ENCODE measurements around the gene ATXN10. TPM values are rescaled to one million over a fixed set of nuclear protein-coding genes. Genes with fewer than 3 reads are reported as not detected.

The ATXN10 gene
- total RNA-seq, 2 experiments from 2014 or later, result 79.8 to 83.7 TPM

GRCh38 chr22:45867906-45868555 is 196.4 kb downstream of the ATXN10 start:
- intact Hi-C loops (cut with micrococcal nuclease), result no loop called here
- no peak overlapping the region for H3K4me3 Mint-ChIP-seq
- no peak overlapping the region for H3K27ac Mint-ChIP-seq
- H3K27me3 Mint-ChIP-seq (ENCODE audit: low read depth), result peaks cover 36% of the 10 kb centered on the region
- H3K36me3 Mint-ChIP-seq (ENCODE audit: low read depth), result no peaks in the 10 kb centered on the region
- H3K4me1 Mint-ChIP-seq (ENCODE audit: low read depth), result peaks cover 4% of the 10 kb centered on the region
- DNase-seq, result no peak
- peaks cover 7% of the 10 kb centered on the region for H3K9me3 Mint-ChIP-seq
- CTCF ChIA-PET, result no interaction called here

GRCh38 chr22:45868571-45869339 is 197.1 kb downstream of the ATXN10 start:
- DNase-seq, result no peak
- Mint-ChIP-seq H3K4me3 (no peak overlapping the region), H3K4me1 (ENCODE audit: low read depth) (peaks cover 4% of the 10 kb centered on the region), H3K27me3 (ENCODE audit: low read depth) (peaks cover 34% of the 10 kb centered on the region), H3K36me3 (ENCODE audit: low read depth) (no peaks in the 10 kb centered on the region), H3K27ac (no peak overlapping the region), H3K9me3 (peaks cover 7% of the 10 kb centered on the region)
- CTCF ChIA-PET, result no interaction called here
- intact Hi-C loops (cut with micrococcal nuclease), result no loop called here

- Mint-ChIP-seq H3K4me1 (ENCODE audit: low read depth) (peaks cover 2% of the 10 kb centered on the region), H3K36me3 (ENCODE audit: low read depth) (no peaks in the 10 kb centered on the region), H3K27me3 (ENCODE audit: low read depth) (peaks cover 31% of the 10 kb centered on the region), H3K9me3 (peaks cover 10% of the 10 kb centered on the region), H3K27ac (no peak overlapping the region), H3K4me3 (no peak overlapping the region)
- DNase-seq, result no peak
- CTCF ChIA-PET, result no interaction called here
- intact Hi-C loops (cut with micrococcal nuclease), result no loop called here
These were observed 197.8 kb downstream of the ATXN10 start for GRCh38 chr22:45869340-45869847.

GRCh38 chr22:45870011-45870410 is 198.4 kb downstream of the ATXN10 start:
- H3K9me3 Mint-ChIP-seq, result peaks cover 10% of the 10 kb centered on the region
- no peak overlapping the region for H3K4me3 Mint-ChIP-seq
- peaks cover 2% of the 10 kb centered on the region for H3K4me1 Mint-ChIP-seq (ENCODE audit: low read depth)
- peaks cover 25% of the 10 kb centered on the region for H3K27me3 Mint-ChIP-seq (ENCODE audit: low read depth)
- no peaks in the 10 kb centered on the region for H3K36me3 Mint-ChIP-seq (ENCODE audit: low read depth)
- intact Hi-C loops (cut with micrococcal nuclease), result no loop called here
- H3K27ac Mint-ChIP-seq, result no peak overlapping the region
- no peak for DNase-seq
- CTCF ChIA-PET, result no interaction called here

GRCh38 chr22:45871721-45872120 is 200.1 kb downstream of the ATXN10 start:
- Mint-ChIP-seq H3K4me1 (ENCODE audit: low read depth) (no peaks in the 10 kb centered on the region), H3K36me3 (ENCODE audit: low read depth) (no peaks in the 10 kb centered on the region), H3K27me3 (ENCODE audit: low read depth) (peaks cover 19% of the 10 kb centered on the region), H3K4me3 (no peak overlapping the region), H3K27ac (no peak overlapping the region), H3K9me3 (peaks cover 10% of the 10 kb centered on the region)
- no peak for DNase-seq
- CTCF ChIA-PET, result no interaction called here
- intact Hi-C loops (cut with micrococcal nuclease), result no loop called here

- CTCF ChIA-PET, result no interaction called here
- Mint-ChIP-seq H3K9me3 (peaks cover 10% of the 10 kb centered on the region), H3K27ac (no peak overlapping the region), H3K4me1 (ENCODE audit: low read depth) (no peaks in the 10 kb centered on the region), H3K27me3 (ENCODE audit: low read depth) (peaks cover 19% of the 10 kb centered on the region), H3K4me3 (no peak overlapping the region), H3K36me3 (ENCODE audit: low read depth) (no peaks in the 10 kb centered on the region)
- no peak for DNase-seq
- intact Hi-C loops (cut with micrococcal nuclease), result no loop called here
These were observed 201.1 kb downstream of the ATXN10 start for GRCh38 chr22:45872659-45873263.

GRCh38 chr22:45876136-45877035 is 204.8 kb downstream of the ATXN10 start:
- no peak for DNase-seq
- CTCF ChIA-PET, result interaction anchor here (1.5 kb wide), 1 partner anchor 12 kb away, joined by 8 read pairs; no protein-coding TSS in a partner anchor
- Mint-ChIP-seq H3K4me3 (no peak overlapping the region), H3K27ac (no peak overlapping the region), H3K4me1 (ENCODE audit: low read depth) (peaks cover 3% of the 10 kb centered on the region), H3K36me3 (ENCODE audit: low read depth) (no peaks in the 10 kb centered on the region), H3K27me3 (ENCODE audit: low read depth) (peaks cover 27% of the 10 kb centered on the region), H3K9me3 (peaks cover 10% of the 10 kb centered on the region)
- intact Hi-C loops (cut with micrococcal nuclease), result no loop called here

- H3K27me3 Mint-ChIP-seq (ENCODE audit: low read depth), result peaks cover 31% of the 10 kb centered on the region
- H3K36me3 Mint-ChIP-seq (ENCODE audit: low read depth), result no peaks in the 10 kb centered on the region
- peaks cover 3% of the 10 kb centered on the region for H3K4me1 Mint-ChIP-seq (ENCODE audit: low read depth)
- no peak for DNase-seq
- H3K9me3 Mint-ChIP-seq, result peaks cover 10% of the 10 kb centered on the region
- no peak overlapping the region for H3K4me3 Mint-ChIP-seq
- CTCF ChIA-PET, result interaction anchor here (2.3 kb wide), 1 partner anchor 13 kb away, joined by 5 read pairs; no protein-coding TSS in a partner anchor
- H3K27ac Mint-ChIP-seq, result no peak overlapping the region
- intact Hi-C loops (cut with micrococcal nuclease), result no loop called here
These were observed 205.4 kb downstream of the ATXN10 start for GRCh38 chr22:45877036-45877380.

- H3K27me3 Mint-ChIP-seq (ENCODE audit: low read depth), result peaks cover 36% of the 10 kb centered on the region
- intact Hi-C loops (cut with micrococcal nuclease), result no loop called here
These were observed 206.0 kb downstream of the ATXN10 start for GRCh38 chr22:45877651-45878050.

GRCh38 chr22:45878051-45878781 is 206.6 kb downstream of the ATXN10 start:
- H3K27ac Mint-ChIP-seq, result no peak overlapping the region
- no peaks in the 10 kb centered on the region for H3K36me3 Mint-ChIP-seq (ENCODE audit: low read depth)
- intact Hi-C loops (cut with micrococcal nuclease), result no loop called here
- no peak overlapping the region for H3K4me3 Mint-ChIP-seq
- peaks cover 3% of the 10 kb centered on the region for H3K9me3 Mint-ChIP-seq
- DNase-seq, result no peak
- H3K4me1 Mint-ChIP-seq (ENCODE audit: low read depth), result peaks cover 3% of the 10 kb centered on the region
- peaks cover 36% of the 10 kb centered on the region for H3K27me3 Mint-ChIP-seq (ENCODE audit: low read depth)
- CTCF ChIA-PET, result interaction anchor here (2.3 kb wide), 1 partner anchor 14 kb away, joined by 5 read pairs; no protein-coding TSS in a partner anchor

More at GRCh38 chr22:45877651-45878050, 206.0 kb downstream of the ATXN10 start:
- H3K36me3 Mint-ChIP-seq (ENCODE audit: low read depth), result no peaks in the 10 kb centered on the region
- DNase-seq, result no peak
- H3K9me3 Mint-ChIP-seq, result peaks cover 6% of the 10 kb centered on the region
- H3K4me1 Mint-ChIP-seq (ENCODE audit: low read depth), result peaks cover 3% of the 10 kb centered on the region
- H3K27ac Mint-ChIP-seq, result no peak overlapping the region
- no peak overlapping the region for H3K4me3 Mint-ChIP-seq
- CTCF ChIA-PET, result interaction anchor here (2.3 kb wide), 1 partner anchor 14 kb away, joined by 5 read pairs; no protein-coding TSS in a partner anchor

- no peak overlapping the region for H3K27ac Mint-ChIP-seq
- no peak for DNase-seq
- CTCF ChIA-PET, result interaction anchor here (2.3 kb wide), 1 partner anchor 15 kb away, joined by 5 read pairs; no protein-coding TSS in a partner anchor
These were observed 207.4 kb downstream of the ATXN10 start for GRCh38 chr22:45878901-45879551.

More at GRCh38 chr22:45878901-45879551, 207.4 kb downstream of the ATXN10 start:
- Mint-ChIP-seq H3K9me3 (peaks cover under 1% of the 10 kb centered on the region), H3K36me3 (ENCODE audit: low read depth) (no peaks in the 10 kb centered on the region), H3K27me3 (ENCODE audit: low read depth) (peaks cover 40% of the 10 kb centered on the region), H3K4me3 (no peak overlapping the region), H3K4me1 (ENCODE audit: low read depth) (peaks cover 3% of the 10 kb centered on the region)
- intact Hi-C loops (cut with micrococcal nuclease), result no loop called here

Measured in activated naive CD4-positive, alpha-beta T cell treated with anti-CD3 and anti-CD28 coated beads for 36 hours (primary cell).